K562 (cell line): ENCODE data around the gene FUT2. TPM values are rescaled to one million over a fixed set of nuclear protein-coding genes. Genes with fewer than 3 reads are reported as not detected.

ENCODE experiments used
- ATAC-seq: fragments of 200-7000 bp; cut with Tn5 transposase; 3 replicates; pipeline ENCODE4 v1.9.1; 2020; ENCODE audit warnings: moderate library complexity
- BruUV-seq: library from RNA; stranded (reverse); fragments of 400-500 nt; replicated peaks from 2 replicates; lab custom pipeline; 2021; lab: Mats Ljungman, UMichigan
- CTCF ChIA-PET: fragments of 300-600 bp; formaldehyde crosslinking; extraction: SDS; loops from one replicate; lab custom pipeline; 2021; ENCODE audit warnings: low intra/inter-chr PET ratio; lab: Yijun Ruan, JAX
- POLR2A ChIA-PET: fragments of 300-600, 350-650 bp; sonication (Branson Sonifier 250); formaldehyde crosslinking; extraction: SDS; loops from one replicate; lab custom pipeline; 2021; ENCODE audit warnings: antibody characterized with exemption, inconsistent platforms; lab: Yijun Ruan, JAX
- DNase-seq, 4 experiments: peaks; one replicate each; pipeline versions ENCODE4 v3.0.0 to v3.0.0-alpha.2; 2011 to 2018; ENCODE audit warnings: low spot score in 3 of 4, mixed read lengths in 3 of 4; ENCODE audit errors: extremely low read depth in 1 of 4
- FAIRE-seq: peaks from 2 replicates; lab custom pipeline; 2011; peaks lifted over from hg19 to GRCh38; lab: Jason Lieb, UNC
- H2AFZ ChIP-seq: 2 replicates; pipeline ENCODE4 v1.6.0; 2011; ENCODE audit warnings: low read depth, low read length, control low read depth, inconsistent platforms
- H3K27ac ChIP-seq: fragments of 200-600 bp; 3 replicates; pipeline ENCODE4 v1.8.0; 2011; ENCODE audit warnings: low read depth, mild to moderate bottlenecking, control low read depth, inconsistent platforms, low read length, moderate library complexity, mixed read lengths; ENCODE audit errors: extremely low read depth
- H3K27me3 ChIP-seq, 2 experiments: fragments of 300-600 bp in 1 of 2; 2 replicates in 1 of 2; 3 replicates in 1 of 2; pipeline versions ENCODE4 v1.6.0 to v1.8.0; 2011; ENCODE audit warnings: inconsistent platforms in 2 of 2, low read length in 2 of 2, mild to moderate bottlenecking in 1 of 2, mixed read lengths in 1 of 2, moderate library complexity in 1 of 2; ENCODE audit not compliant: control insufficient read depth in 2 of 2, insufficient read depth in 2 of 2
- H3K36me3 ChIP-seq: fragments of 300-600 bp; 3 replicates; pipeline ENCODE4 v1.8.0; 2011; ENCODE audit warnings: mild to moderate bottlenecking, low read length, inconsistent platforms; ENCODE audit not compliant: control insufficient read depth, insufficient read depth
- H3K4me1 ChIP-seq, 2 experiments: fragments of 200-600 bp in 1 of 2; replicated peaks in 1 of 2; 2 replicates in 1 of 2; 3 replicates in 1 of 2; pipeline versions ENCODE4 v1.5.1 to v1.8.0; 2011; ENCODE audit warnings: inconsistent platforms in 2 of 2, low read length in 2 of 2, mild to moderate bottlenecking in 1 of 2, mixed read lengths in 1 of 2, moderate library complexity in 1 of 2; ENCODE audit not compliant: control insufficient read depth in 2 of 2, insufficient read depth in 2 of 2
- H3K4me2 ChIP-seq: 2 replicates; pipeline ENCODE4 v1.6.1; 2011; ENCODE audit warnings: low read length, control low read depth, inconsistent platforms, mixed read lengths; ENCODE audit not compliant: insufficient read depth
- H3K4me3 ChIP-seq: fragments of 200-600 bp; sonication (generic), shearing (Covaris generic); 2 replicates; pipeline ENCODE4 v1.5.1; 2016; ENCODE audit warnings: control low read depth, inconsistent platforms
- H3K79me2 ChIP-seq: fragments of 200-600 bp; 3 replicates; pipeline ENCODE4 v1.8.0; 2011; ENCODE audit warnings: low read length, inconsistent platforms; ENCODE audit not compliant: control insufficient read depth, insufficient read depth
- H3K9ac ChIP-seq, 2 experiments: 2 replicates each; pipeline versions ENCODE4 v1.6.0 to v1.6.1; 2011; ENCODE audit warnings: low read depth in 2 of 2, low read length in 2 of 2, control low read depth in 1 of 2, inconsistent platforms in 1 of 2, mild to moderate bottlenecking in 1 of 2, mixed read lengths in 1 of 2; ENCODE audit not compliant: insufficient read depth in 1 of 2
- H3K9me1 ChIP-seq: one replicate; pipeline ENCODE4 v1.6.0; 2011; ENCODE audit warnings: inconsistent platforms, mild to moderate bottlenecking, low read length, moderate library complexity; ENCODE audit not compliant: control insufficient read depth, insufficient read depth
- H3K9me3 ChIP-seq: replicated peaks from 2 replicates; pipeline ENCODE4 v1.5.1; 2011; ENCODE audit warnings: low read depth, low read length, inconsistent platforms; ENCODE audit not compliant: control insufficient read depth, insufficient read depth
- H4K20me1 ChIP-seq: replicated peaks from 2 replicates; pipeline ENCODE4 v1.6.1; 2011; ENCODE audit warnings: low read length, inconsistent platforms, mixed read lengths; ENCODE audit not compliant: control insufficient read depth, insufficient read depth
- EP300 ChIP-seq: IDR thresholded peaks from 2 replicates; pipeline ENCODE4 v1.6.1; 2012; ENCODE audit warnings: low read length, improper control_type of control experiment
- NFRKB ChIP-seq: fragments of 450-650 bp; IDR thresholded peaks from 2 replicates; pipeline ENCODE4 v1.6.1; 2016; ENCODE audit warnings: low read depth
- PHF21A ChIP-seq: fragments of 450-650 bp; IDR thresholded peaks from 2 replicates; pipeline ENCODE4 v1.6.1; 2017; ENCODE audit warnings: low read depth, borderline replicate concordance
- POLR2H ChIP-seq: IDR thresholded peaks from 2 replicates; pipeline ENCODE4 v1.6.1; 2016; ENCODE audit warnings: missing genetic modification characterization, low read depth, mild to moderate bottlenecking, control low read depth, missing compliant biosample characterization, moderate library complexity
- SMARCB1 ChIP-seq: IDR thresholded peaks from 2 replicates; pipeline ENCODE4 v1.6.1; 2011; ENCODE audit warnings: improper control_type of control experiment, low read depth; ENCODE audit not compliant: insufficient read length
- SMARCE1 ChIP-seq: fragments of 450-650 bp; IDR thresholded peaks from 2 replicates; pipeline ENCODE4 v1.7.1; 2016; ENCODE audit warnings: mild to moderate bottlenecking
- TEAD4 ChIP-seq, 2 experiments: sonication (generic) in 1 of 2; formaldehyde crosslinking in 1 of 2; IDR thresholded peaks; 2 replicates each; pipeline versions ENCODE4 v1.6.1 to v1.8.0; 2012 to 2022; ENCODE audit warnings: borderline replicate concordance in 1 of 2, inconsistent platforms in 1 of 2, low read length in 1 of 2, mild to moderate bottlenecking in 1 of 2, missing genetic modification reagents in 1 of 2
- ZNF77 ChIP-seq: fragments of 250-450 bp; sonication (Bioruptor Pico); IDR thresholded peaks from 2 replicates; pipeline ENCODE4 v1.5.0; 2020
- WGBS: fragments of 100-300 bp; shearing (Covaris generic); methylation state at CpG from one replicate; pipeline ENCODE4 v1.1.6; 2016; ENCODE audit warnings: low coverage, mixed read lengths; ENCODE audit not compliant: insufficient coverage; ENCODE audit errors: missing lambda C conversion rate; 5-methylcytosine and 5-hydroxymethylcytosine counted together
- in situ Hi-C: fragments of 300-500 bp; cut with MboI; formaldehyde crosslinking; loops from 4 replicates; pipeline ENCODE4 v1.15.0; 2018; ENCODE audit warnings: inconsistent platforms, mixed read lengths
- intact Hi-C: fragments of 100-400 bp; cut with micrococcal nuclease; formaldehyde crosslinking; loops from 2 replicates; pipeline ENCODE4 v1.14.2; 2022
- polyA plus RNA-seq, 8 experiments: library from polyadenylated mRNA; depleted of rRNA in 4 of 8; stranded (reverse) in 5 of 8; unstranded in 3 of 8; fragments of >200 nt; fragmentation: Nextera tagmentation in 2 of 8; fragmentation: Illumina TruSeq in 1 of 8; extraction: Ambion mirVana in 2 of 8; extraction: Trizol in 1 of 8; gene quantifications; 2 replicates each; pipeline versions ENCODE4 v1.2.1 to v1.2.3, GENCODE V29; 2011 to 2014; ENCODE audit warnings: inconsistent platforms in 1 of 8, missing spikeins in 1 of 8
- total RNA-seq, 7 experiments: library from RNA; depleted of rRNA in 6 of 7; stranded (reverse); fragments of >200 nt in 6 of 7; fragmentation: Illumina TruSeq in 2 of 7; extraction: Trizol in 2 of 7; gene quantifications; 2 replicates each; pipeline versions ENCODE4 v1.2.1 to v1.2.3, GENCODE V29; 2011 to 2021; ENCODE audit warnings: low replicate concordance in 1 of 7
- TF ChIP-seq, protein P1 (sequence below): fragments of 450-650 bp; formaldehyde crosslinking; conservative IDR thresholded peaks from 2 replicates; pipeline ENCODE4 v1.4.0; 2022; ENCODE audit warnings: mild to moderate bottlenecking, missing genetic modification characterization
- TF ChIP-seq, protein P2 (sequence below): fragments of 250-450 bp; sonication (Bioruptor Pico); IDR thresholded peaks from 2 replicates; pipeline ENCODE4 v1.8.0; 2022; ENCODE audit warnings: moderate library complexity, mild to moderate bottlenecking, inconsistent platforms

FUT2 gene
- total and polyA plus RNA-seq, 9 of the 15 experiments (the other 6 are each of a cell fraction or from before 2014, with no cell fraction given) = 0.03 to 0.04 TPM; not detected in 7

DNA sequence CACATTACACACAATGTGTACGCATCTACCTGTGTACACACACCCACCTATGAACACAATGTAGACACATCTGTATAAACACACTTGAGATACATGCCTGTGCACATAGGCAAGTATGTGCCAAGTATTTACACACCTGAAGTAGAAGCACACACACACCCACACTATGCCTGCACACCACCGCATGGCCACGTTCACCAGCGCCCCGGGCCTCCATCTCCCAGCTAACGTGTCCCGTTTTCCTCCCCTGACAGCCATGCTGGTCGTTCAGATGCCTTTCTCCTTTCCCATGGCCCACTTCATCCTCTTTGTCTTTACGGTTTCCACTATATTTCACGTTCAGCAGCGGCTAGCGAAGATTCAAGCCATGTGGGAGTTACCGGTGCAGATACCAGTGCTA lies 6.9 kb downstream of the FUT2 start (continued):
- TF ChIP-seq PHF21A (no peak), POLR2H (tag) (no peak), NFRKB (no peak), ZNF77 (CRISPR knock-in tag) (no peak), SMARCE1 (no peak)
- TF ChIP-seq, protein P1, sequence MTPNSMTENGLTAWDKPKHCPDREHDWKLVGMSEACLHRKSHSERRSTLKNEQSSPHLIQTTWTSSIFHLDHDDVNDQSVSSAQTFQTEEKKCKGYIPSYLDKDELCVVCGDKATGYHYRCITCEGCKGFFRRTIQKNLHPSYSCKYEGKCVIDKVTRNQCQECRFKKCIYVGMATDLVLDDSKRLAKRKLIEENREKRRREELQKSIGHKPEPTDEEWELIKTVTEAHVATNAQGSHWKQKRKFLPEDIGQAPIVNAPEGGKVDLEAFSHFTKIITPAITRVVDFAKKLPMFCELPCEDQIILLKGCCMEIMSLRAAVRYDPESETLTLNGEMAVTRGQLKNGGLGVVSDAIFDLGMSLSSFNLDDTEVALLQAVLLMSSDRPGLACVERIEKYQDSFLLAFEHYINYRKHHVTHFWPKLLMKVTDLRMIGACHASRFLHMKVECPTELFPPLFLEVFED (CRISPR knock-in tag) = no peak
- TF ChIP-seq, protein P2, sequence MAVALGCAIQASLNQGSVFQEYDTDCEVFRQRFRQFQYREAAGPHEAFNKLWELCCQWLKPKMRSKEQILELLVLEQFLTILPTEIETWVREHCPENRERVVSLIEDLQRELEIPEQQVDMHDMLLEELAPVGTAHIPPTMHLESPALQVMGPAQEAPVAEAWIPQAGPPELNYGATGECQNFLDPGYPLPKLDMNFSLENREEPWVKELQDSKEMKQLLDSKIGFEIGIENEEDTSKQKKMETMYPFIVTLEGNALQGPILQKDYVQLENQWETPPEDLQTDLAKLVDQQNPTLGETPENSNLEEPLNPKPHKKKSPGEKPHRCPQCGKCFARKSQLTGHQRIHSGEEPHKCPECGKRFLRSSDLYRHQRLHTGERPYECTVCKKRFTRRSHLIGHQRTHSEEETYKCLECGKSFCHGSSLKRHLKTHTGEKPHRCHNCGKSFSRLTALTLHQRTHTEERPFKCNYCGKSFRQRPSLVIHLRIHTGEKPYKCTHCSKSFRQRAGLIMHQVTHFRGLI = no peak

DNA sequence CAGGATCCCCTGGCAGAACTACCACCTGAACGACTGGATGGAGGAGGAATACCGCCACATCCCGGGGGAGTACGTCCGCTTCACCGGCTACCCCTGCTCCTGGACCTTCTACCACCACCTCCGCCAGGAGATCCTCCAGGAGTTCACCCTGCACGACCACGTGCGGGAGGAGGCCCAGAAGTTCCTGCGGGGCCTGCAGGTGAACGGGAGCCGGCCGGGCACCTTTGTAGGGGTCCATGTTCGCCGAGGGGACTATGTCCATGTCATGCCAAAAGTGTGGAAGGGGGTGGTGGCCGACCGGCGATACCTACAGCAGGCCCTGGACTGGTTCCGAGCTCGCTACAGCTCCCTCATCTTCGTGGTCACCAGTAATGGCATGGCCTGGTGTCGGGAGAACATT lies 7.5 kb downstream of the FUT2 start:
- ATAC-seq (no peak), FAIRE-seq (no peak), DNase-seq (no peak)
- intact Hi-C loops (no loop called here), in situ Hi-C loops (no loop called here)
- H3K9ac ChIP-seq = no peak overlapping the region; a peak in 1 of 4 replicates
- TF ChIP-seq, protein P1 (CRISPR knock-in tag) = no peak
- TF ChIP-seq SMARCB1 (no peak), TEAD4 (IDR thresholded peaks at IDR 0.05; ENCODE audit: low read length) (no peak), TEAD4 (CRISPR knock-in tag; IDR thresholded peaks at IDR 0.05; ENCODE audit: borderline replicate concordance) (no peak), EP300 (no peak)
- H3K36me3 ChIP-seq = no peaks in the 10 kb centered on the region
- H4K20me1 ChIP-seq = no peaks in the 10 kb centered on the region
- 85% methylated on average over 21 of the region's 23 CpGs for WGBS
- H3K79me2 ChIP-seq = no peaks in the 10 kb centered on the region
- ChIA-PET POLR2A (no interaction called here), CTCF (no interaction called here)
- no peak overlapping the region for H2AFZ ChIP-seq
- H3K9me1 ChIP-seq = no peaks in the 10 kb centered on the region
- no peaks in the 10 kb centered on the region for H3K27me3 ChIP-seq
- H3K4me2 ChIP-seq = no peak overlapping the region
- H3K4me1 ChIP-seq = peaks cover 4 to 13% of the 10 kb centered on the region in 2 experiments; a peak in 4 of 5 replicates
- BruUV-seq = no TSS peak
- no peak overlapping the region for H3K4me3 ChIP-seq
- H3K27ac ChIP-seq = no peak overlapping the region
- H3K9me3 ChIP-seq = no peaks in the 10 kb centered on the region
